GM19324 (cell line): ENCODE data around the gene RNF166.

Experiments
- ATAC-seq: cut with Tn5 transposase; IDR thresholded peaks from one replicate; pipeline ENCODE4 v1.9.1; 2021; ENCODE audit warnings: mild to moderate bottlenecking, moderate library complexity; ENCODE audit not compliant: unreplicated experiment, low FRiP score

The RNF166 gene, protein sequence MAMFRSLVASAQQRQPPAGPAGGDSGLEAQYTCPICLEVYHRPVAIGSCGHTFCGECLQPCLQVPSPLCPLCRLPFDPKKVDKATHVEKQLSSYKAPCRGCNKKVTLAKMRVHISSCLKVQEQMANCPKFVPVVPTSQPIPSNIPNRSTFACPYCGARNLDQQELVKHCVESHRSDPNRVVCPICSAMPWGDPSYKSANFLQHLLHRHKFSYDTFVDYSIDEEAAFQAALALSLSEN

DNA sequence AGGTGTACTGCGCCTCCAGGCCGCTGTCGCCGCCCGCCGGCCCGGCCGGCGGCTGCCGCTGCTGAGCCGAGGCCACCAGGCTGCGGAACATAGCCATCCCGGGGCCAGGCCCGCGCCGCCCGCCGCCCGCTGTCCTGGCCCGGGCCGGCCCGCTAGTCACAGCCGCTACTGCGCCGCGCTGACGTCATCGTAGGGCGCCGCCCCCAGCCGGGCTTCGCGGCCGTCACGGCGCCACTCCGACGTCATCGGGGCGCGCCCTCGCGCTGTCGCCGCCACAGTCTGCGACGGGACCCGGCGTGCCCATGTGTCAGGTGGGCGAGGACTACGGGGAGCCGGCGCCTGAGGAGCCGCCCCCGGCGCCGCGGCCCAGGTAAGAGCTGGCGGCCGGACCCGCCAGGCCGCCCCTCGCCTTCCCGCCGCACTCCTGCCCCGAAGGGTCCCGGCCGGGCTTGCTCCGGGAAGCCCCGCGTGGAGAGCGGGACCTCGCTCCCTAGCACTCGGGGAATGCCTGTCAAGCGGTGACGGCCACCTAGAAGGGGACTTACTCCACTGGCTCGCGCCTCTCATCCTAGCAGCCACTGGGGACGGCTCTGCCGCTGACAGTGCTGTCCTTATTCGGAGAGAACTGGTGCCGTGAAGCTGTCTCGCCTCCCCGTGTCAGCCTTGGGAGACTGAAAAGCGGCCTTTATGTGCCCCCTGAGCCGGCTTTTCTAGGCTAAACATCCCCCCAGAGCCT, at the start of gene RNF166, which contains the start of gene CTU2:
RNF166 (minus strand) TSS at position 180 of the 736 bp plus-strand sequence; CDS start at position 97, 83 bp downstream.
CTU2 (plus strand) TSS at position 275 of the 736 bp plus-strand sequence; CDS start at position 303, 28 bp downstream.
- ATAC-seq = peak; percentile 81

DNA sequence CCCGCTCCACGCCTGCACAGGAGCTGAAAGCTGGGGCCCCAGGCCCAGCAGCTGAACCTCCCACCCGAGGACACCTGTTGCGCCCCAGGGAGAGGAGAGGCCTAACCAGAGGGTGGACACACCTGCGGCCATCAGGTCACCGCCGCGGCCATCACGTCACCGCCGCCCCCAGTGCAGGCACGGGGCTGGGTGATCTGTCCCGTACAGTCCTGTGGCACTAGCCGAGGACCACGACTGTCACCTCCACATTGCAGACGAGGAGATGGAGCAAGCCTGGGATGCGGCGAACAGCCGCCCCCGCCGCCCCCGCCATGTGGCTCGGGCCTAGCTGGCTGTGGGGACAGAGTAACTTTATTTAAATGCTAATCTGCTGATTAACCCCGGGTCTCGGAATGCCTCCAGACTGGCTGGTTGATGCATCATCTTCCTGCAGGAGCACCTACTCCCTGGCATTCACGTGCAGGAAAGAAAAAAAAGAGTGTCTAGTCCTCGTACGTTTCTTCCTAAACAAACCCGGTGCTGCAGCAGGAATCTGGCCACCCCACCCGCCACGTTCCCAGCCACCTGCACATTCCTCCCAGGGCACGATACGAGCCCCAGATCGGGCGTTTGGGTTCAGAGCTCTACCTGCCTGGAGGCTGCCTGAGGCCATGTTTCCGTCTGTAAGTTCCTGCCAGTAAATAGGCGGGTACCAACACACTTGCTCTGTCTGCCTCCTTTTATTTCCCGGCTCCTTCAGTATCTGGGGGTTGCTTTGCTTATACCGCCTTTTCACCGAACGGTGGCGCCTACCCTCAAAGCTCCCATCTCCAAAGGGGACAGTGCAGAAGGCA, 48.9 kb upstream of the RNF166 start:
- ATAC-seq = no peak

DNA sequence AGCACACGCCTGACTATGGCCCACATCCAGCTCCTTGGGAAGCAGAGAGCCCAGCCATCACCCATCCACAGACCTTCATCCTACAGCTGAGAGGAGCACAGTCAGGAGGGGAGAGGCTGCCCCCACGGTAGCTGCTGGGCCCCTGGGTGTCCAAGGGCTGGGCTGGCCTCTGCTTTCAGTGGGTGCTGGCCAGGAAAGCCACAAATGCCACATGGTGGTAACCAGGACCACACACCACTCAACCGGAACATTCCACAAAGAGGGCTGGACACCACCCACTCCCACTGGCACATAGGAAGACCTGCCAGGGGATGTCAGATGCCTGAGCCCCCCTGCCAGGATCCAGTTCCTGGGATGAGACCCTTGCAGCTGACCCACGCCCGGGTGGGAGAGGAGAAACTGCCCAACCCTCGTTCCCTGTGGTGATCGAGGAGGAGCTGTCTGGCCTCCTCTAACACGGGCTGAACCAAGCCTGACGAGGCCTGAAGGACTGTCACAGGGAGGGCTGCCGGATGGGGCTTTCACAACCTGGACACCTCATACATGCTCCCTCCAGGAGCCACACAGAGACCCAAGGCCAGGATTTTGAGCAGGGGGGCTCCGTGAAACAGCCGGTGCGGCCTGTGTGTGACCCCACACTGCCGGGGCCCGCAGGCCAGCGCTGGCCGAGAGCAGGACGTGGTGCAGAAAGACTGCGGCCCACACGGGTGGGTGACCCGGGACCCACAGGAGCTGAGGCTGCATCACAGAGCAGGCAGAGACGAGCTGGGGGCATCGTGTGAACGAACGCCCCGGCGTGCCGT, 48.1 kb upstream of the RNF166 start:
- no peak for ATAC-seq

DNA sequence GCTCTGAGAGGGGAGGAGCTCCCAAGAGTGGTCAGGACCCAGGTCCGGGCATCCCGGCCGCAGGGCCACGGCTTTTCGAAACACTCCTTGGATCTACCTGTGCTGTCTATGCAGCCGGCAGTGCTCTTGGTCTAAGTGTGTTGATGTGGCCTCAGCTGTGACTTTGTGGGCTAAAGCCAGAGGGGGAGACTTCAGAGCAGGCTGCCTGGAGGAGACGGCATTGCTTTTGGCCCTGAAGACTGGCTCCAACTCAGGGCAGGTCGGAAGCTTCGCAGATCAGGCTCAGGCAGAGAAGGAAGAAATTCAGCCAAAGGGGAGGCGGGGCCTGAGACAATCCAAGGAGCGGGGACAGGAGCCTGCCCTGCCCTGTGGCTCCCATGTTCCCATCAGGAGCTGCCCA, 47.4 kb upstream of the RNF166 start:
- ATAC-seq = no peak

DNA sequence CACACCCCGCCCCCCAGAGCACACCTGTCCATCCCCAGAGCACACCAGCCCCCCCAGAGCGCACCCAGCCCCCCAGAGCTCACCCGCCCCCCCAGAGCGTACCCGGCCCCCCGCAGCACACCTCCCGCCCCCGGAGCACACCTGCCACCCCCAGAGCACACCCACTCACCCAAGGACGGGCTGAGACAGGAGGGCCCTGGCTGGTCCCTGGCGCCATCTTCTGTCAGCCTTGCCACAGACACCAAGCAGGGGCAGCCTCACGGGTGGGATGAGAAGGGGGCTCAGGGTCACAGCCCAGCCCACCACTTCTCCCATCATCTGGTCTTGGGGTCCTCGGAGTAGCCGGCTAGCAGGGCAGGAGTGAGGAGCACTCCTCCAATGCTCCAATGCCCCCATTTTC, 47.0 kb upstream of the RNF166 start:
- ATAC-seq = no peak

DNA sequence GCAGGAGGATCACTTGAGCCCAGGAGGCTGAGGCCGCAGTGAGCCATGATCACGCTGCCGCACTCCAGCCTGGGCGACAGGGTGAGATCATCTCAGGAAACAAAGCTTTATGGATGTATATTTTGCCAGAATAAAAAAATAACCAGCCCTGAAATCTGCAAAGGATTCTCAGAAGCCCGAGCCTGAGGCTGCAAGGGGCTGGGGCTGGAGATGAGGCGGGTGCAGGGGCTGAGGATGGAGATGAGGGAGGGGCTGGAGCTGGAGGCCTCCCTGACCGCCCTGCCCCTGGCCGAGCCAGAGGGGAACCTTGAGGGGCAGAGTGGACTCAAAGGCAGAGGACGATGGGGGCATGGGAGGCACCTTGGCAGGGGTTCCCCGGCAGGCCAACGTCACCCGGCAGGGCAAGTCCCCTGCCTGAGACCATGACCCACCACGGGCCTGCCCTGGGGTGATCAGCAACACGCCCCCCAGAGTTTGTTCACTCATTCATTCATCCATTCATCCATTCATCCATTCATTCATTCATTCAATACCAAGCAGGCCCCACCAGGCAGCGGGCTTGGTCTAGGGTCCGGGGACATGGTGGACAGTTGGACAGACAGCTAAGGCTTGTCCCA, 46.3 kb upstream of the RNF166 start:
- ATAC-seq = no peak

DNA sequence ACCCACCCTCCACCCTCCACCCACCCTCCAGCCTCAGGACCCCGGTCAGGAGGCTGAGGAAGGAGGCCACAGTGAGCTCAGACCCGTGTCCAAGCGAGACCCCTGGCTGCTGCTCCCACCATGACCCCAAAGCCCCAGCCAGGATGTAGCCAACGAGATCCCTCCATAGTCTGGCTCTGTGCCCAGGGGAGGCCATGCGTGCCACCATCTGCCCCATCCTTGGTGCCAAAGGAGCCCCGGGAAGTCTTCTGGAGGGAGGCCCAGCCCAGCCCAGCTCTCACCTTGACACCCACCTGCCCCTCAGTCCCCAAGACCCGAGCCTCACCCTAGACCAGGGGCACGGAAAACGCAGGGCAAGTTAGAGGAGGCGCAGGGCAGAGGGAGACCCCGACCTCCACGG, 44.6 kb upstream of the RNF166 start:
- ATAC-seq = no peak

DNA sequence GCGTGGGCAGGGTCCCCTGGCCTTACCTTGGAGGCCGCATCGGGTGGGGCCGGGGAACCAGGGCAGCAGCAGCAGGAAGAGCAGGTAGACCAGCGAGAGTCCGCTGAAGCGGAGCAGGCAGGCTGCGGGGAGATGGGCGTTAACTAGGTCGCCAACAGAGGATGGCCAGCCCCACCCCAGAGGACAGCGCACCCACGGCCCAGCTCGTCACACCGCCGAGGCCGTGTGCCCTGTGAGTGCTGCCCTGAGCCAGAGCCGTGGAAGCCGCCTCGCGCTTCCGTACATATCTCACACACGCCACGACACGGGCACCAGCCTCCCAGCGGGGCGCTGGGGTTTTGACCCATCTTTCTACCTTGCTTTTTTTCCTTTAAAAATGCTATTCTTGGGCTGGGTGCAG, 43.1 kb upstream of the RNF166 start:
- ATAC-seq = no peak

DNA sequence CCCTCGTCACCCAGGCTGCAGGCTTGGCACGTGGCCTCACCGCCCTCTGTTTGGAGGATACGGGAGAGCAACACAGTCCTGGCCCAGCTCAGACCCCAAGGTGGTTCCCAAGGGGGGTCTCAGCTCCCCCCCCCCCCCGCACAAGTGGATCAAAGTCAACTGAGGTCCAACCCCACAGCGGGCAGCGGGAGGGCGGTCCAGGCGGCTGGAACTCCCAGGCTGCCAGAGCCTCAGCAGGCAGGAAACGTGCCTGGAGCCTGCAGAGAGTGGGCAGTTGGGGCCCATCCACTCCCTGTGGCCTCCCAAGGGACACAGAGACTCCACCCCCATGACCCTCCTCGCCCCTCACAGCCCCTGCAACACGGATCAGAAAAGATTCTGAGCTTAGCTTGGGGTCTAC, 42.2 kb upstream of the RNF166 start:
- no peak for ATAC-seq

DNA sequence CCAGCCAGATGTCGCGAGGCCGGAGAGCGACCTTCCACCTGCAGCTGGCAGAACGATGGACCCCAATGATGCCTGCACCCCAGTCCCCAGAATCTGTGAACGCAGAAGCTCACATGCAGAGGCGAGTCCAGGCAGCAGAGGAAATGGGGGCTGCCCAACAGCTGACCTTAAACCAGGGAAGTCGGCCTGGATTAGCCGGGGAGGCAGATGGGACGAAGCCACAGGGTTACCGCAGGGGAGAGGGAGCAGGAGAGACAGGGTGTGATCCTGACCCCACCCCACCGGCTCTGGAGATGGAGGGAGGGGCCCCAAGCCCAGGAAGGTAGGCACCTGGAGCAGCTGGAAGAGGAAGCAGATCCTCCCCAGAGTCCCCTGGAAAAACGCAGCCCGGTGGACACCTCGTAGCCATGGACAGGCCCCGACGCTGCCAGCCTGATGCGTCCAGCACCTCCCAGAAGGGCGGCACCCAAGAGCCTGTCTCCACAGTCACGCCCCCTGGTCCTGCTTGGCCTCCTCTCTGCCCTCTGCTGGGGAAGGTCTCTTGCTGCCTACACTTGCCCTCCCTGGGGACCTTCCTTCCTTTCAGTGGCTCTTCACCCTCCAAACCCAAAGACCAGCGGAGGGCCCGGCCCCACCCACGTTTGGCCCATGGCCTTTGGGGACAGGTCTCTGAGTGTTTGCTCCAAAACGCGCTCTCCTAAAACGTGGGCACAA, 41.5 kb upstream of the RNF166 start:
- ATAC-seq = no peak

DNA sequence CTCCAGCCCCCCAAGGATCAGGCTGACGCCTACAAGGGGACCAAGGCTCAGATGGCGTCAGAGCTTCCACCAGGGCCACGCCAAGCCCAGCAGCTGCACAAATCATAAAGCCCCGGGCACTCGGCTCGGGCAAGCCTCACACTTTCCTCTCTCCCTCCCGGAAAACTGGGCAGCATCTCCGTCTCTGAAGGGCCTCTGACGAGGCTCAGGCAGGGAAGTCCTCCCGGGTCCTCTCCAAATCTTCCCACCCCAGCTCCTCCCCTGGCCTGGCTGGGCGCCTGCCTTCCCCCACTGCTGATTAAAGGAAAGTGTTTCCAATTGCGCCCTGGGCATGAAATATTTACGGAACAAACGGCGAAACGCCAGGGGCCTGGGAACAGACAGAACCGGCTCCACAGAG, 40.3 kb upstream of the RNF166 start:
- no peak for ATAC-seq

DNA sequence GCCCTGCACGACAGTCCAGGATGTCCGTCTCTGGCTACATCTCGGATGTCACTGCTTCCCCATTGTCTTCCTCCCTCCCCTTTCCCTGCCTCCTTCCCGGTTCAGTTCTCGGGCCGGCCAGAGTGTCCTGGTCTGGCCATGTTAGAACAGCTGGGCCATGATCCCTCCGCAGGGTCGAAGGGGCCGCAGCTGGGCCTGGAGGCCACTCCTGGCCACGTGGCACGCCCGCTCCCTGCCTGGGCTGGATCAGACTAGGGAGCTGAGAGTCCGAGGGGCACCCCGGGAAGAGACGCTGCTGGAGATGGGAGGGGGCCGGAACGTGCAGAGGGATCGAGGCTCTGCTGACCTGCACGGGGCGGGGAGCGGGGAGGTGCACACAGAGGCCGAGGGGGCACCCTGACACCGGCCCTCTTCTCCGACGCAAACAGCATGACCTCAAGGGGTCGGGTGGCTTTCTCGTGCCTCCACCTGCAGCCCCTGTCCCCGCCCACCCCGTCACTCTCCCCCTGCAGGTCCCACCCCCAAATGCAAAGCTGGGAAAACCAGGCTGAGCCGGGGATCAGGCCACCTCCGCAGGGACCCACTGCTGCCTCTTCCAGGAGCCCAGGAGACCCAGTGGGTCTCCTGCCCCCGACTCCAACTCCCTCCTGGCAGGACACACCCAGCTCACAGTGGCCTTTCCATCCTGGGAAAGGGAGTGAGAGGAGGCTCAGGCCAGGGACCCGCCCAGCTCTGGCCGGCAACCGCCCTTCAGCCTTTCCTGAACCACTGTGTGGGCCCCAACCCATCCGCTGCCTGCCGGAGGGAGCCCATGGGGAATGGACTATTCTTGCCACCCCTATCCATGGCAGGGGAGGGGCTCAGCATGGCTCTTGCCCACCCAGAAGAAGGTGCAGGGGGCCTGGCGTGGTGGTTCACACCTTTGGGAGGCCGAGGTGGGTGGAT, 38.6 kb upstream of the RNF166 start:
- ATAC-seq = no peak

DNA sequence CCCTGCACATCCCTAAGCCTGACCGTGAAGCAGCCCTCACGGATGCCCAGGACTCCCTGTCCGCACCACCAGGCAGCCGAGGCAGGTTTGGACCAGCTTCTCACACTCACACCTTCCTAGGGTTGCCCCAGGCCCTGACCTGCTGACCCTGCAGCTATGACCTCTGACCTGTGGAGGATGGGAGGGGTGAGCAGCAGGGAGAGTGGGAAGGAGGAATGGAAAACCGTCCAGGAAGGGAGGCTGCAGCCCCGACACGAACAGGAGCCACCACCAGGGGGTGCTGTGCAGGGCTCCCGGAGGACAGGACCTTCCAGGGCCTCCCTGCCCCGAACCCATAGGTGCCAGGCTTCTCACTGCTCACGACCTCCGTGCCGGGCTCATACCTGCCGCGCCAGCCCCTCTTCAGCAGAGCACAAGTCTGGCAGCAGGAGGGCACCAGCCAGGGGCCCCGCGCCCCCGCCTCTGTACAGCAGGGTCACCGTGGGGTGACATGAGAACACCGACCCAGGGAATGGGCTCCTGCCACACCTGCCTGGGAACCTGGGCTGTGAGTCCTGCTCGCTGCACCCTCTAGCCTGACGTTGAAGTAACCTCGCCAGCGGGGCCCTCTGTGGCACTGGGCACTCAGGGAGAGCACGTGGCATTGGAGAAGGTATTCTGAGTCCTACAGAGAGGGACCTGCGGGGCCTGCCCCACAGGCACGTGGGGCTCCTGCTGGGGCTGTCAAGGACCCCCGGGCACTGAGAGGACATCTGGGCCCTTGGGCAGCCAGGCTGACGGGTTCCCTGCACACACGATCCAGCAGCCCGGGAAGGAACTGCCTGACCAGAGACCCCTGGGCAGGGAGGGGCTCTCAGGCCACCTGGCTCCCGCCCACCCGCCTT, 37.7 kb upstream of the RNF166 start:
- no peak for ATAC-seq

DNA sequence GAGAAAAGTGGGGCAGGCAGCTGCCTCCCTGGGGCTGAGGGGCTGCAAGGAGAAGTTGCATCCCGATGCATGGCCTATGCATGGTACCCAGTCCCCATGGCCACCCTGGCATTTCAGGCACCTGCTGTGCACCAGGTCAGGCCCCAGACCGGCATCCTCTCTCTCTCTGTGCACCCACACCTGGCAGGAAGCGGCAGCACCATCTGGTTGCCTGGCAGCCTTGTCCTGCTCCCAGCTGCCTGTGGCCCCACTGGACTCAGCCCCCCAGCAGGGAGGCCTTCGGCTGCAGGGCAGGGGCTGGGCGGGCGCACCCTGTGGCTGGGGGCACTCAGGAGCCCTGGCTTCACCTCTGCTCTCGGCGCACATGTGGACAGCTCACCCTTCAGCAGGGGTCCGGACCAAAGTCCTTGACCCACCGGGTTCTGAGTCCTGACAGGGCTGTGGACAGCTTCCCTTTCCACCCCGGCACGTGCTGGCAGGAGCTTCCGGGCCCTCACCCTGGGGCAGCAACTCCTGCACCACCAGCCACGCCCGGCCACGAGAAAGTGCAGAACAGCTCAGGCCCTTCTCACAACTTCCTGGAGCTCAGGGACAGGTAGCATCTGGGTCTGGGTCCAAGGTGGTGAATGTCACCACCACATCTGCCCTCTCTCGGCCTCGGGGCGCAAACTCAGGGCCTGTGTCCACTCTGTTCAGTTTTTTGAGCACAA, 36.8 kb upstream of the RNF166 start:
- ATAC-seq = no peak

DNA sequence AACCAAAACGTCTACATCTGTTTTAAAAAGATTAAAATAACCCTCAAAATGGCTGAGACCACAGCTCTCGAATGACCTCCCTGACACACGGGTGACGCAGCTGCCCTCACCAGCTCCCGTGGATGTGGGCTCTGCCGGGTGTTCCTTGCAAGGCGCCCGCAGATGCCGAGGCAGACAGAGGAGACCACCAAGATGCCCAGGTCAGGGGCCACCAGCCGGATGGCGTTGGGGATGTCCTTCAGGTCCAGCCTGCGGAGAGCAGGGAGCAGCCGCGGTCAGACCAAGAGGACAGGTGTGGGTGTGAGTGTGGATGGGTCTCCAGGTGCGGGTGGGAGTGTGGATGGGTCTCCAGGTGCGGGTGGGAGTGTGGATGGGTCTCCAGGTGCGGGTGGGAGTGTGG, 35.2 kb upstream of the RNF166 start:
- ATAC-seq = no peak

DNA sequence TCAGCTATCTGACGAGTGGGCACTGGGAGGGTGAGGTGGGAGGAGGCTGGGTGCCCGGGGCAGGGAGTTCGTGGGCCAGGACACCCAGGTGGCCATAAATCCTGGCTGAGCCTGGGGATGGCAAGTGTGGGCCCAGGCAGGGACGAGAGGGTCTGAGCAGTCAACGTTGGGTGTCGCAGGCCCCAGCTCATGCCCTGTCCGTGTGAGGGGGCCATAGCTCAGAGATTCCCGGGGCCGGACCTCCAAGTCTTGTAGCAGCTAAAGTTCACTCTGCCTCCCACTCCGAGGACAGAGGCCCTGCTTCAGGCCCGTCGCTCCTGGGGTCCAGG, 34.5 kb upstream of the RNF166 start:
- ATAC-seq = no peak
